Neural cell (in vitro differentiated cells): Measurements from ENCODE around the gene CLCN1. TPM values are rescaled to one million over a fixed set of nuclear protein-coding genes. Genes with fewer than 3 reads are reported as not detected.

ENCODE experiments used
- H2AFZ ChIP-seq: fragments of 200-600, 300-800 bp; sonication (generic), shearing (Covaris generic); 2 replicates; pipeline ENCODE4 v1.6.0; 2014; ENCODE audit warnings: low read depth, mild to moderate bottlenecking, antibody characterized with exemption, low read length, moderate library complexity
- H3F3A ChIP-seq: fragments of 200-600 bp; shearing (Covaris generic); 2 replicates; pipeline ENCODE4 v1.6.1; 2016; ENCODE audit warnings: mild to moderate bottlenecking, moderate library complexity, mixed read lengths, antibody characterized with exemption, low read length; ENCODE audit not compliant: insufficient read depth, poor library complexity, severe bottlenecking
- H3K27ac ChIP-seq: fragments of 200-600, 300-800 bp; sonication (generic), shearing (Covaris generic); 2 replicates; pipeline ENCODE4 v1.5.1; 2014; ENCODE audit warnings: mild to moderate bottlenecking, low read length, moderate library complexity
- H3K27me3 ChIP-seq: fragments of 300-800, 200-600 bp; sonication (generic), shearing (Covaris generic); 2 replicates; pipeline ENCODE4 v1.6.0; 2014; ENCODE audit warnings: mild to moderate bottlenecking, low read depth, low read length, moderate library complexity; ENCODE audit not compliant: insufficient read depth
- H3K36me3 ChIP-seq: fragments of 300-800, 200-600 bp; sonication (generic), shearing (Covaris generic); 2 replicates; pipeline ENCODE4 v1.5.1; 2014; ENCODE audit warnings: mild to moderate bottlenecking, antibody characterized with exemption, low read length, moderate library complexity; ENCODE audit not compliant: insufficient read depth
- H3K4me2 ChIP-seq: fragments of 300-800, 200-600 bp; sonication (generic), shearing (Covaris generic); 2 replicates; pipeline ENCODE4 v1.6.0; 2014; ENCODE audit warnings: mild to moderate bottlenecking, low read length
- H3K4me3 ChIP-seq: fragments of 300-800, 200-600 bp; sonication (generic), shearing (Covaris generic); 2 replicates; pipeline ENCODE4 v1.5.1; 2014; ENCODE audit warnings: mild to moderate bottlenecking, low read length, moderate library complexity
- H3K79me2 ChIP-seq: fragments of 200-600 bp; shearing (Covaris generic); replicated peaks from 2 replicates; pipeline ENCODE4 v1.6.0; 2014; ENCODE audit warnings: mild to moderate bottlenecking, low read length, moderate library complexity; ENCODE audit not compliant: insufficient read depth
- H3K9ac ChIP-seq: fragments of 300-800, 200-600 bp; sonication (generic), shearing (Covaris generic); 2 replicates; pipeline ENCODE4 v1.6.1; 2016; ENCODE audit warnings: mild to moderate bottlenecking, low read length, mixed read lengths
- H3K9me2 ChIP-seq: fragments of 200-600 bp; shearing (Covaris generic); 2 replicates; pipeline ENCODE4 v1.6.1; 2016; ENCODE audit warnings: mild to moderate bottlenecking, low read length, mixed read lengths; ENCODE audit not compliant: insufficient read depth
- H3K9me3 ChIP-seq: fragments of 200-600, 300-800 bp; sonication (generic), shearing (Covaris generic); 2 replicates; pipeline ENCODE4 v1.6.1; 2016; ENCODE audit warnings: mild to moderate bottlenecking, mixed run types, low read length, moderate library complexity, mixed read lengths
- H4K20me1 ChIP-seq: fragments of 200-600 bp; shearing (Covaris generic); 2 replicates; pipeline ENCODE4 v1.6.1; 2016; ENCODE audit warnings: mild to moderate bottlenecking, mixed run types; ENCODE audit not compliant: insufficient read depth
- EP300 ChIP-seq: fragments of 450-650 bp; conservative IDR thresholded peaks from 2 replicates; pipeline ENCODE4 v1.6.1; 2014; ENCODE audit warnings: antibody characterized with exemption, mild to moderate bottlenecking, moderate library complexity; ENCODE audit not compliant: poor library complexity, severe bottlenecking
- EZH2 ChIP-seq: fragments of 200-600, 300-800 bp; shearing (Covaris generic), sonication (generic); IDR thresholded peaks from 2 replicates; pipeline ENCODE4 v1.6.1; 2014; ENCODE audit warnings: antibody characterized with exemption, low read length, borderline replicate concordance, mild to moderate bottlenecking; ENCODE audit not compliant: insufficient read depth, poor library complexity, severe bottlenecking
- MXI1 ChIP-seq: fragments of 450-650 bp; conservative IDR thresholded peaks from 2 replicates; pipeline ENCODE4 v1.6.1; 2014; ENCODE audit warnings: antibody characterized with exemption, mild to moderate bottlenecking; ENCODE audit not compliant: poor library complexity, severe bottlenecking
- RAD21 ChIP-seq: fragments of 450-650 bp; conservative IDR thresholded peaks from 2 replicates; pipeline ENCODE4 v1.6.1; 2014; ENCODE audit warnings: antibody characterized with exemption, mild to moderate bottlenecking, moderate library complexity
- TAF1 ChIP-seq: IDR thresholded peaks from 2 replicates; pipeline ENCODE4 v1.6.1; 2012; ENCODE audit warnings: low read depth
- polyA plus RNA-seq: library from polyadenylated mRNA; depleted of rRNA; stranded (reverse); fragments of >200 nt; gene quantifications from 2 replicates; pipeline ENCODE4 v1.2.3, GENCODE V29; 2014
- TF ChIP-seq, protein P1 (sequence below): fragments of 450-650 bp; IDR thresholded peaks from 2 replicates; pipeline ENCODE4 v1.5.1; 2014; ENCODE audit warnings: antibody characterized with exemption, mild to moderate bottlenecking, moderate library complexity; ENCODE audit not compliant: poor library complexity, severe bottlenecking
- TF ChIP-seq, protein P2 (sequence below): IDR thresholded peaks from 2 replicates; pipeline ENCODE4 v1.6.1; 2012; ENCODE audit warnings: borderline replicate concordance

Gene CLCN1
- polyA plus RNA-seq, 1 donor from 2014 or later, result not detected

- no peaks in the 10 kb centered on the region for H3K9me2 ChIP-seq
- no peaks in the 10 kb centered on the region for H3K27me3 ChIP-seq
- H3K4me3 ChIP-seq, result no peak overlapping the region
- no peaks in the 10 kb centered on the region for H3K36me3 ChIP-seq
- H4K20me1 ChIP-seq, result no peaks in the 10 kb centered on the region
- TF ChIP-seq EP300, result no peak
- no peak for TF ChIP-seq TAF1
- TF ChIP-seq EZH2, result no peak
- TF ChIP-seq RAD21, result no peak
- TF ChIP-seq, protein P1, sequence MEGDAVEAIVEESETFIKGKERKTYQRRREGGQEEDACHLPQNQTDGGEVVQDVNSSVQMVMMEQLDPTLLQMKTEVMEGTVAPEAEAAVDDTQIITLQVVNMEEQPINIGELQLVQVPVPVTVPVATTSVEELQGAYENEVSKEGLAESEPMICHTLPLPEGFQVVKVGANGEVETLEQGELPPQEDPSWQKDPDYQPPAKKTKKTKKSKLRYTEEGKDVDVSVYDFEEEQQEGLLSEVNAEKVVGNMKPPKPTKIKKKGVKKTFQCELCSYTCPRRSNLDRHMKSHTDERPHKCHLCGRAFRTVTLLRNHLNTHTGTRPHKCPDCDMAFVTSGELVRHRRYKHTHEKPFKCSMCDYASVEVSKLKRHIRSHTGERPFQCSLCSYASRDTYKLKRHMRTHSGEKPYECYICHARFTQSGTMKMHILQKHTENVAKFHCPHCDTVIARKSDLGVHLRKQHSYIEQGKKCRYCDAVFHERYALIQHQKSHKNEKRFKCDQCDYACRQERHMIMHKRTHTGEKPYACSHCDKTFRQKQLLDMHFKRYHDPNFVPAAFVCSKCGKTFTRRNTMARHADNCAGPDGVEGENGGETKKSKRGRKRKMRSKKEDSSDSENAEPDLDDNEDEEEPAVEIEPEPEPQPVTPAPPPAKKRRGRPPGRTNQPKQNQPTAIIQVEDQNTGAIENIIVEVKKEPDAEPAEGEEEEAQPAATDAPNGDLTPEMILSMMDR, result no peak
- TF ChIP-seq, protein P2, sequence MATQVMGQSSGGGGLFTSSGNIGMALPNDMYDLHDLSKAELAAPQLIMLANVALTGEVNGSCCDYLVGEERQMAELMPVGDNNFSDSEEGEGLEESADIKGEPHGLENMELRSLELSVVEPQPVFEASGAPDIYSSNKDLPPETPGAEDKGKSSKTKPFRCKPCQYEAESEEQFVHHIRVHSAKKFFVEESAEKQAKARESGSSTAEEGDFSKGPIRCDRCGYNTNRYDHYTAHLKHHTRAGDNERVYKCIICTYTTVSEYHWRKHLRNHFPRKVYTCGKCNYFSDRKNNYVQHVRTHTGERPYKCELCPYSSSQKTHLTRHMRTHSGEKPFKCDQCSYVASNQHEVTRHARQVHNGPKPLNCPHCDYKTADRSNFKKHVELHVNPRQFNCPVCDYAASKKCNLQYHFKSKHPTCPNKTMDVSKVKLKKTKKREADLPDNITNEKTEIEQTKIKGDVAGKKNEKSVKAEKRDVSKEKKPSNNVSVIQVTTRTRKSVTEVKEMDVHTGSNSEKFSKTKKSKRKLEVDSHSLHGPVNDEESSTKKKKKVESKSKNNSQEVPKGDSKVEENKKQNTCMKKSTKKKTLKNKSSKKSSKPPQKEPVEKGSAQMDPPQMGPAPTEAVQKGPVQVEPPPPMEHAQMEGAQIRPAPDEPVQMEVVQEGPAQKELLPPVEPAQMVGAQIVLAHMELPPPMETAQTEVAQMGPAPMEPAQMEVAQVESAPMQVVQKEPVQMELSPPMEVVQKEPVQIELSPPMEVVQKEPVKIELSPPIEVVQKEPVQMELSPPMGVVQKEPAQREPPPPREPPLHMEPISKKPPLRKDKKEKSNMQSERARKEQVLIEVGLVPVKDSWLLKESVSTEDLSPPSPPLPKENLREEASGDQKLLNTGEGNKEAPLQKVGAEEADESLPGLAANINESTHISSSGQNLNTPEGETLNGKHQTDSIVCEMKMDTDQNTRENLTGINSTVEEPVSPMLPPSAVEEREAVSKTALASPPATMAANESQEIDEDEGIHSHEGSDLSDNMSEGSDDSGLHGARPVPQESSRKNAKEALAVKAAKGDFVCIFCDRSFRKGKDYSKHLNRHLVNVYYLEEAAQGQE, result no peak
- no peaks in the 10 kb centered on the region for H3K79me2 ChIP-seq
- no peak overlapping the region for H3K9ac ChIP-seq
- no peak overlapping the region for H2AFZ ChIP-seq
- no peak overlapping the region for H3K27ac ChIP-seq
- no peak overlapping the region for H3K4me2 ChIP-seq
- no peaks in the 10 kb centered on the region for H3K9me3 ChIP-seq
- no peaks in the 10 kb centered on the region for H3F3A ChIP-seq
Observed at GRCh38 chr7:143327903-143328302, 12.0 kb downstream of the CLCN1 start.

- Histone ChIP-seq H4K20me1 (no peaks in the 10 kb centered on the region), H3K4me2 (no peak overlapping the region), H3K27me3 (no peaks in the 10 kb centered on the region), H3F3A (no peaks in the 10 kb centered on the region), H3K4me3 (no peak overlapping the region), H3K79me2 (no peaks in the 10 kb centered on the region), H3K27ac (no peak overlapping the region), H3K9me3 (no peaks in the 10 kb centered on the region), H3K36me3 (no peaks in the 10 kb centered on the region), H3K9ac (no peak overlapping the region), H2AFZ (no peak overlapping the region), H3K9me2 (no peaks in the 10 kb centered on the region)
- TF ChIP-seq TAF1 (no peak), MXI1 (no peak), EP300 (no peak)
- TF ChIP-seq, protein P2, result no peak
Observed at GRCh38 chr7:143329471-143330170, 13.7 kb downstream of the CLCN1 start.
